GM18517 (cell line): Measurements from ENCODE around the gene CHFR.
A peak's percentile ranks its signal among the peaks of the same experiment; 100 is the strongest.
"Not testable (repeated sequence)": the region's sequence is repeated elsewhere in the genome, so short reads cannot be mapped to it uniquely, and the experiment has no call there.

ENCODE experiments used
- ATAC-seq: cut with Tn5 transposase; IDR thresholded peaks from one replicate; pipeline ENCODE4 v1.9.1; 2021; ENCODE audit warnings: mild to moderate bottlenecking, moderate library complexity; ENCODE audit not compliant: unreplicated experiment

CHFR gene, protein sequence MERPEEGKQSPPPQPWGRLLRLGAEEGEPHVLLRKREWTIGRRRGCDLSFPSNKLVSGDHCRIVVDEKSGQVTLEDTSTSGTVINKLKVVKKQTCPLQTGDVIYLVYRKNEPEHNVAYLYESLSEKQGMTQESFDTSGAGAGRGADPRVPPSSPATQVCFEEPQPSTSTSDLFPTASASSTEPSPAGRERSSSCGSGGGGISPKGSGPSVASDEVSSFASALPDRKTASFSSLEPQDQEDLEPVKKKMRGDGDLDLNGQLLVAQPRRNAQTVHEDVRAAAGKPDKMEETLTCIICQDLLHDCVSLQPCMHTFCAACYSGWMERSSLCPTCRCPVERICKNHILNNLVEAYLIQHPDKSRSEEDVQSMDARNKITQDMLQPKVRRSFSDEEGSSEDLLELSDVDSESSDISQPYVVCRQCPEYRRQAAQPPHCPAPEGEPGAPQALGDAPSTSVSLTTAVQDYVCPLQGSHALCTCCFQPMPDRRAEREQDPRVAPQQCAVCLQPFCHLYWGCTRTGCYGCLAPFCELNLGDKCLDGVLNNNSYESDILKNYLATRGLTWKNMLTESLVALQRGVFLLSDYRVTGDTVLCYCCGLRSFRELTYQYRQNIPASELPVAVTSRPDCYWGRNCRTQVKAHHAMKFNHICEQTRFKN

DNA sequence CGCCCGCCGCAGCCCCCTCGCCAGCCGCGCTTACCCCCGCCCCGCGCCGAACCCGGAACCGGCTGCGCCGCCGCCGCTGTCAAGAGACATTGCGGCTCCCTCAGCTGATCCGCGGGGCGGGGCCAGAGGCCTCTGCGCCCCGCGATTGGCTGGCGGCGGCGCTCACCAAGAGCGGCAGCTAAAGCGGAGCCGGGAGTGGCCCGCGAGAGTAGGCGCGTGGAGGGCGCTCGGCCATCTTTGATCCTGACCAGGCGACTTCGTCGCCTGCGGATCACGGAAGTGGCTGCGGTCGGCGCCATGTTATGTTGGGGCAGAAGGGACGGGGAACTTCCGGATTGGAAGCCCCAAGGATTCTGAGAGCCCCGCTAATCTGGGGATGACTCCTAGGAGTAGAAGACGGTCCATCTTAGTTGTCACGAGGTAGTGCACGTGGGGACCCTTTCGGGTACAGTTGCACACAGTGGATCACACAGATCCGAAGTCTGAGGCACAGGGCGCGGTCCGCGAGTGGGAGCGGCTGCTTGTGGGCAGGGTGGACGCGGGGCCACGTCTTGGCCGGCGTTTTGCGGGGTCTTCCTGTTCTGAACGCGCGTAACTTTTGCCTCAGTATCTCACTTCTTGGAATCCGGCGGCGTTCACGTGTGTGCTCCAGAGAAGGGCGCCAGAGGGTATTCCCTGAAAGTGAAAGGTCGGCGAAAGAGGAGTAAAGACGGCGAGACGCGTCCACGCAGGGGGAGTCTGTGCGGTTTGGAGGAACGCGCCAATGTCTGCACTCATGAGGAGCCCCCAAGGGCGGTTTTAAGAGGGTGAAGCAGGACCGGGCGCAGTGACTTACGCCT is at the start of gene CHFR:
CHFR (minus strand) TSS at position 93 of the 839 bp plus-strand sequence. CDS start 277 bp downstream, outside the sequence.
- ATAC-seq, result peak; percentile 94

DNA sequence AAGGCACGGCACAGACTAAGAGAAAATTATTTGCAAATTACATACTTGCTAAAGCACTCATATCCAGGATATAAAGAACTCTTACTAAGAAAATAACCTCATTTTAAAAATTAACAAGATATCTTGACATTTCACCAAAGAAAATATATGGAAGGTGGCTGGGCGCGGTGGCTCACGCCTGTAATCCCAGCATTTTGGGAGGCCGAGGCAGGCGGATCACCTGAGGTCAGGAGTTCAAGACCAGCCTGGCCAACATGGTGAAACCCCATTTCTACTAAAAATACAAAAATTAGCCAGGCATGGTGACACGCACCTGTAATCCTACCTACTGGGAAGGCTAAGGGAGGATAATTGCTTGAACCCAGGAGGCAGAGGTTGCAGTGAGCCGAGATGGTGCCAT is 49.5 kb upstream of the CHFR start:
- not testable (repeated sequence) for ATAC-seq

GRCh38 chr12:132936163-132936562 is 48.8 kb upstream of the CHFR start:
- no peak for ATAC-seq

DNA sequence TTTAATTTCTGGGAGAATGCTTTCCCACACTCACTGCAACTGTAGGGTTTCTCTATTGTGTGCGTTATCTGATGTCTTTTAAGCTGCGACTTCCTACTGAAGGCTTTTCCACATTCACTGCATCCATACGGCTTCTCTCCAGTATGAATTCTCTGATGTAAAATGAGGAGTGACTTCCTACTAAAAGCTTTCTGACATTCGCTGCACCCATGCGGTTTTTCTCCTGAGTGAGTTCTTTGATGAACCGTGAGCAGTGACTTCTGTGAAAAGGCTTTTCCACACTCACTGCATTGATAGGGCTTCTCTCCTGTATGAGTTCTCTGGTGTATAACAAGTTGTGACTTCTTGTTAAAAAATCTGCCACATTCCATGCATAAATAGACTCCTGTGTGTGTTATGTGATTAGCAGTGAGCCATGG is 39.0 kb upstream of the CHFR start:
- no peak for ATAC-seq

GRCh38 chr12:132925597-132926414 is 38.4 kb upstream of the CHFR start:
- no peak for ATAC-seq

- no peak for ATAC-seq
Measured at GRCh38 chr12:132924356-132924755, 37.0 kb upstream of the CHFR start.

DNA sequence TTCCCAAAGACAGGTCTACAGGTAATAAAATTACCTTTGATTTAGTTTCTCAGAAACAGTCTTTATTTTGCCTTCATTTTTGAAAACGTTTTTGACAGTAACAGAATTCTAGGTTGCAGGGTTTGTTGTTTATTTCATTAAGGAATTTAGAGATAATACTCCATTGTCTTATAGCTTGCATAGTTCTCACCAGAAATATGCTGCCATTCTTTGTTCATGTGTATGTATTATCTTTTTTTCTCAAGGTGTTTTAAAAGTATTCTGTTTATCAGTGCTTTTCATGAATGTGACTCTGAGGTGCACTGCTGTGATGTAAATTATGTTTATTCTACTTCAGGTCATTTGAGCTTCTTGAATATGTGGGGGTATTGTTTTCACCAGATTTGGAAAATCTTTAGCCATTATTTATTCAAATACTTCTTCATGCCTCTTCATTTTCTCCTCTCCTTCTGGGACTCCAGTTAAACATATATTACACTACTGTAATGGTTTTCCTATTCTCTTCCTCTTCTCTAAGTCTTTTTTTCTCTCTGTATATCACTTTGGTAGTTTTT is 36.0 kb upstream of the CHFR start:
- ATAC-seq, result no peak

- ATAC-seq, result no peak
Measured at GRCh38 chr12:132922676-132923075, 35.3 kb upstream of the CHFR start.

- ATAC-seq, result no peak
Measured at GRCh38 chr12:132921685-132922084, 34.3 kb upstream of the CHFR start.

DNA sequence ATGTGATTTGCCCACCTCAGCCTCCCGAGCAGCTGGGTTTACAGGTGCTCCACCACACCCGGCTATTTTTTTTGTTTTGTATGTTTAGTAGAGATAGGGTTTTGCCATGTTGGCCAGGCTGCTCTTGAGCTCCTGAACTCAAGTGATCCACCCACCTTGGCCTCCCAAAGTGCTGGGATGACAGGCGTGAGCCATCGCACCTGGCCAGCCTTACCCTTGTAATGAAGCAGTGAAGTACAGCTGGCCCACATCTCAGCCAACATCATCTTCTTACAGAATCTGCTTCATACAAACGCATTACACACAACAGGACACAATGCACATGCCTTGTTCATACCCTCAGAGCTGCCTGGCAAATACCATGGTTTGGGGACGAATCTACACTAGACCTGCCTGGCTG is 31.3 kb upstream of the CHFR start:
- no peak for ATAC-seq

GRCh38 chr12:132909030-132909368 is 21.6 kb upstream of the CHFR start:
- peak; percentile 3 for ATAC-seq

DNA sequence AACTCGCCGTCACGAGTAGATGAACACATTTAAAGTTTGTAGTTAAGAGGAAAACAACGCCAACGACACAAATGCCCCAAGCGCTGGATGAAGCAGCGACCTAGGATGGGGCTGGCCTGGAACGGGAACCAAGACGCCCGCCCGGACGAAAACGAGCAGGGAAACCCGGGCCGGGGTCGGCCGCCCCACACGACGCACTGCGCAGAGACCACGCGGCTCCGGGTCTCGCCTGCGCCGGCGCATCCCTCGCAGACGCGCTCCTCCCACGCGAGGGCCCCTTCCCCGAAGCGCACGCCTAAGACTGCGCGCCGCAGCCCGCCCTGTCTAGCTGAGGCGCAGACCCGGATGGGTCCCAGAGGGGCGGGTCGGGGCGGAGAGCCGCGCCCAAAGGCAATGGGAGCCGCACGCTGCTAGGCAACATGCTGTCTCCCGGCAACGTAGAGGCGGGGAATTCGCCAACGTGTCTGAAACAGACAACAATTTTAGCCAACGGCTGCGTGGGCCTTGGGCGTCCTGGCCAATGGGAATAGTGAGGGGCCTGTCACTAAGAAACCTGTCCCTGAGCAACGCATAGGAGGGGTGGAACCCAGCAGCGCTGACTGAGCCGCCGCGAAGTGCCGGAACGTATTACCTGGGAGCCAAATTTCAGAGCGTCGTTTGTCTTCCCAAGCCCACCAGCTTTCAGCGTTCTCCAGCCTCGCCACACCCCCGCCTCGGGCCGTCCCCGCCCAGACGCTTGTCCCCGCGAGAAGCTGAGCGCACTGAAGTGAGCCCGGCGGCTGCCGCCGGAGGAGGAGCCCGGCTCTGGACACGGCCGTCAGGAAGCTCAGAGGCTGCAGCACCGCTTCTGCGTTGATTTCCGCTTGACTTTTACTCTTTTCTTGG is 21.0 kb upstream of the CHFR start:
- ATAC-seq, result peak; percentile 97

GRCh38 chr12:132907789-132908144 is 20.4 kb upstream of the CHFR start:
- ATAC-seq, result not testable (repeated sequence)

GRCh38 chr12:132907216-132907615 is 19.8 kb upstream of the CHFR start:
- no peak for ATAC-seq

GRCh38 chr12:132904718-132905328 is 17.4 kb upstream of the CHFR start:
- ATAC-seq, result no peak

DNA sequence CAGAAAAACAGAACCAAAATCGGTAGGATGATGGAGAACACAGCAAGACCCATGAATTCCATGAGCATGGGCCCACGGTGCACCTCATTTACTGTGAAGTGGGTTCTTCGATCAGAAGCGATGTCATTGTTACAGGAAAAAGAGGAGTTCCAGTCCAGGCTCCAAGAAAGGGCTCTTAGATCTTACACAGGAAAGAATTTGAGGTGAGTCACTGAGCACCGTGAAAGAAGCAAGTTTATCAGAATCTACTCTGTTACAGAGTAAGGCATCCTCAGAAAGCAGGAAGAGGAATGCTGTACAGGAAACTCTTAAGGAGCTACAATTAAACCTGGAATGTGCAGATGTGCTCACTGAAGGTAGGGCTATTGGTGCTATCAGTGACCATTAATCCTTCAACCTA is 11.6 kb upstream of the CHFR start:
- no peak for ATAC-seq

DNA sequence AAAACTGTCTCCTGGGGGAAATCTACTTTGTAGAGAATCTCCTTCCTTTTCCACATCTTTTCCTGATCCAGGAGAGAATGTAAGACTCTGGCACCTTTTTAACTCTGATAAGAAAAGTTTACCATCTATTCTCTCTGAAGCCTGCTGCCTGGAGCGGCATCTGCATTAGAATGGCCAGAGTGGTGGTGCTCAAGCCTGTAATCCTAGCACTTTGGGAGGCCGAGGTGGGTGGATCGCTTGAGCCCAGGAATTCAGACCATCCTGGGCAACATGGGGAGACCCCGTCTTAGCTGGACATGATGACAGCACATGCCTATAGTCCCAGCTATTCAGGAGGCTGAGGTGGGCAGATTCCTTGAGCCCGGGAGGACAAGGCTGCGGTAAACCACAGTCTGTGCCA is 1.4 kb upstream of the CHFR start:
- no peak for ATAC-seq

GRCh38 chr12:132886529-132887477 is 602 bp downstream of the CHFR start:
- peak; percentile 2 for ATAC-seq
